ENCODE measurements around the gene OR6J1.
"Not testable (repeated sequence)": the region's sequence is repeated elsewhere in the genome, so short reads cannot be mapped to it uniquely, and the experiment has no call there.

GRCh38 chr14:22686176-22686611 lies 42.0 kb upstream of the OR6J1 start:
- TF ChIP-seq CTCF, POLR2A (IDR thresholded peaks at IDR 0.05): not testable (repeated sequence)
